Endodermal cell (in vitro differentiated cells): ENCODE results near the gene CCSER1. TPM values are rescaled to one million over a fixed set of nuclear protein-coding genes. Genes with fewer than 3 reads are reported as not detected.

Source experiments
- DNase-seq: peaks from one replicate; pipeline ENCODE4 v3.0.0-alpha.2; 2017
- H3K27ac ChIP-seq: 2 replicates; pipeline ENCODE4 v1.5.1; 2013; ENCODE audit warnings: mild to moderate bottlenecking, low read depth, low read length, moderate library complexity
- H3K27me3 ChIP-seq: 2 replicates; pipeline ENCODE4 v1.6.1; 2013; ENCODE audit warnings: mild to moderate bottlenecking, low read length, moderate library complexity; ENCODE audit not compliant: insufficient read depth, control insufficient read depth, poor library complexity, severe bottlenecking
- H3K36me3 ChIP-seq: 2 replicates; pipeline ENCODE4 v1.7.0; 2013; ENCODE audit warnings: mild to moderate bottlenecking, low read length, moderate library complexity; ENCODE audit not compliant: control insufficient read depth, insufficient read depth
- H3K4me1 ChIP-seq: one replicate; pipeline ENCODE4 v1.7.0; 2013; ENCODE audit warnings: low read length; ENCODE audit not compliant: control insufficient read depth, insufficient read depth
- H3K4me3 ChIP-seq: 2 replicates; pipeline ENCODE4 v1.5.1; 2013; ENCODE audit warnings: mild to moderate bottlenecking, low read length, moderate library complexity
- H3K9ac ChIP-seq: 2 replicates; pipeline ENCODE4 v1.6.1; 2013; ENCODE audit warnings: mild to moderate bottlenecking, low read length, moderate library complexity; ENCODE audit not compliant: poor library complexity, severe bottlenecking; ENCODE audit errors: extremely low read depth
- H3K9me3 ChIP-seq: 2 replicates; pipeline ENCODE4 v1.6.1; 2013; ENCODE audit warnings: mild to moderate bottlenecking, low read length, moderate library complexity; ENCODE audit not compliant: control insufficient read depth
- H3K27ac Mint-ChIP-seq: 2 replicates; pipeline ENCODE4 v1.8.0; 2020; ENCODE audit warnings: mixed read lengths
- H3K27me3 Mint-ChIP-seq: 2 replicates; pipeline ENCODE4 v1.8.0; 2021; ENCODE audit warnings: mild to moderate bottlenecking, mixed read lengths; ENCODE audit not compliant: insufficient read depth
- H3K36me3 Mint-ChIP-seq: 2 replicates; pipeline ENCODE4 v1.8.0; 2020; ENCODE audit warnings: low read depth, mixed read lengths
- H3K4me1 Mint-ChIP-seq: 2 replicates; pipeline ENCODE4 v1.8.0; 2020; ENCODE audit warnings: mixed read lengths
- H3K4me3 Mint-ChIP-seq: 2 replicates; pipeline ENCODE4 v1.8.0; 2020; ENCODE audit warnings: mild to moderate bottlenecking, moderate library complexity, mixed read lengths
- H3K9me3 Mint-ChIP-seq: 2 replicates; pipeline ENCODE4 v1.8.0; 2020; ENCODE audit warnings: mild to moderate bottlenecking, mixed read lengths
- WGBS, 2 experiments: methylation state at CpG; one replicate each; pipeline versions ENCODE4 v1.1.5 to v1.1.7; 2013; ENCODE audit warnings: missing lambda C conversion rate in 2 of 2, mixed read lengths in 1 of 2; ENCODE audit not compliant: insufficient coverage in 1 of 2, insufficient read length in 1 of 2; 5-methylcytosine and 5-hydroxymethylcytosine counted together
- total RNA-seq, 2 donors: library from RNA; stranded (reverse); fragmentation: NEBNext Ultra II Directional in 1 of 2; extraction: Animal tissue kit (Norgen Biotek cat#: 25700) in 1 of 2; gene quantifications; 2 replicates in 1 of 2; 3 replicates in 1 of 2; pipeline ENCODE4 v1.2.1, GENCODE V29; 2021
- TF ChIP-seq, protein P1 (sequence below): fragments of 200-600 bp; sonication (generic); conservative IDR thresholded peaks from 2 replicates; pipeline ENCODE4 v1.5.0; 2021; ENCODE audit warnings: antibody characterized with exemption, mild to moderate bottlenecking

Gene CCSER1
- total RNA-seq, 2 donors from 2014 or later = 1.1 to 2.2 TPM

GRCh38 chr4:90995996-90996395 lies 868.8 kb downstream of the CCSER1 start:
- Histone ChIP-seq H3K27me3 (no peaks in the 10 kb centered on the region), H3K4me1 (peaks cover 4% of the 10 kb centered on the region), H3K27ac (no peak overlapping the region), H3K9me3 (no peaks in the 10 kb centered on the region), H3K36me3 (no peaks in the 10 kb centered on the region), H3K4me3 (no peak overlapping the region), H3K9ac (no peak overlapping the region)
- TF ChIP-seq, protein P1, sequence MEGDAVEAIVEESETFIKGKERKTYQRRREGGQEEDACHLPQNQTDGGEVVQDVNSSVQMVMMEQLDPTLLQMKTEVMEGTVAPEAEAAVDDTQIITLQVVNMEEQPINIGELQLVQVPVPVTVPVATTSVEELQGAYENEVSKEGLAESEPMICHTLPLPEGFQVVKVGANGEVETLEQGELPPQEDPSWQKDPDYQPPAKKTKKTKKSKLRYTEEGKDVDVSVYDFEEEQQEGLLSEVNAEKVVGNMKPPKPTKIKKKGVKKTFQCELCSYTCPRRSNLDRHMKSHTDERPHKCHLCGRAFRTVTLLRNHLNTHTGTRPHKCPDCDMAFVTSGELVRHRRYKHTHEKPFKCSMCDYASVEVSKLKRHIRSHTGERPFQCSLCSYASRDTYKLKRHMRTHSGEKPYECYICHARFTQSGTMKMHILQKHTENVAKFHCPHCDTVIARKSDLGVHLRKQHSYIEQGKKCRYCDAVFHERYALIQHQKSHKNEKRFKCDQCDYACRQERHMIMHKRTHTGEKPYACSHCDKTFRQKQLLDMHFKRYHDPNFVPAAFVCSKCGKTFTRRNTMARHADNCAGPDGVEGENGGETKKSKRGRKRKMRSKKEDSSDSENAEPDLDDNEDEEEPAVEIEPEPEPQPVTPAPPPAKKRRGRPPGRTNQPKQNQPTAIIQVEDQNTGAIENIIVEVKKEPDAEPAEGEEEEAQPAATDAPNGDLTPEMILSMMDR = no peak
- WGBS, 2 experiments = 80 to 100% methylated on average over 1 of the region's 1 CpG
- H3K4me1 Mint-ChIP-seq = peaks cover 8% of the 10 kb centered on the region
- H3K9me3 Mint-ChIP-seq = no peaks in the 10 kb centered on the region
- no peak overlapping the region for H3K4me3 Mint-ChIP-seq
- no peaks in the 10 kb centered on the region for H3K36me3 Mint-ChIP-seq
- no peak overlapping the region for H3K27ac Mint-ChIP-seq
- no peak for DNase-seq
- H3K27me3 Mint-ChIP-seq = no peaks in the 10 kb centered on the region

- Mint-ChIP-seq H3K9me3 (no peaks in the 10 kb centered on the region), H3K4me1 (peaks cover 3% of the 10 kb centered on the region), H3K27me3 (no peaks in the 10 kb centered on the region), H3K27ac (no peak overlapping the region), H3K4me3 (no peak overlapping the region), H3K36me3 (no peaks in the 10 kb centered on the region)
- WGBS, 2 experiments = 33% methylated on average over 1 of the region's 1 CpG; no CpG with 5 or more reads in 1 of the 2 experiments
- Histone ChIP-seq H3K4me1 (peaks cover 3% of the 10 kb centered on the region), H3K4me3 (no peak overlapping the region), H3K27me3 (no peaks in the 10 kb centered on the region), H3K9ac (no peak overlapping the region), H3K9me3 (no peaks in the 10 kb centered on the region), H3K36me3 (no peaks in the 10 kb centered on the region), H3K27ac (no peak overlapping the region)
- no peak for DNase-seq
- TF ChIP-seq, protein P1 = no peak
These were observed 869.6 kb downstream of the CCSER1 start for GRCh38 chr4:90996813-90997212.

DNA sequence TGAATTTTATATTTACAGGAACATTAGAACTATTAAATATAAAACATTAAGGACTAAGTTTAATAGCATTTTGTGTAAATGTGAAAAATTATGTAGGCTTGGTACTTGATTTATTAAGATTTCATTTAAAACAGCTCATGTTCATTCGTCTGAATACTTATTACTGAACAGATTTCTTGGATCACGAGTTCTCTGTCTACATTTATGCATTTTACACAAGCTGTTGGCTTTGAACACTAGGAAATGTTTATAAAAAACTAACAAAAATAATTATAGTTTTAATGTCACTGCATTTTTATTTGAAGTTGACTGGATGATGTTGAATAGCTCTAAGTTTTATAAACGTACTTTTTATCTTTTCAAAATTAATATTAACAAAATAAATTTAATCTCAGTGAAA lies 888.7 kb downstream of the CCSER1 start:
- H3K27me3 ChIP-seq = no peaks in the 10 kb centered on the region
- Mint-ChIP-seq H3K27ac (no peak overlapping the region), H3K4me3 (no peak overlapping the region), H3K9me3 (no peaks in the 10 kb centered on the region), H3K4me1 (no peaks in the 10 kb centered on the region), H3K36me3 (no peaks in the 10 kb centered on the region), H3K27me3 (no peaks in the 10 kb centered on the region)
- WGBS, 2 experiments = 92% methylated on average over 2 of the region's 3 CpGs; no CpG with 5 or more reads in 1 of the 2 experiments
- H3K36me3 ChIP-seq = no peaks in the 10 kb centered on the region
- no peak for DNase-seq
- H3K9ac ChIP-seq = no peak overlapping the region
- no peak overlapping the region for H3K4me3 ChIP-seq
- TF ChIP-seq, protein P1 = no peak
- no peaks in the 10 kb centered on the region for H3K9me3 ChIP-seq
- no peak overlapping the region for H3K27ac ChIP-seq
- H3K4me1 ChIP-seq = peaks cover 5% of the 10 kb centered on the region
